Measurements from ENCODE around the gene ACTG1.

ACTG1 gene

DNA sequence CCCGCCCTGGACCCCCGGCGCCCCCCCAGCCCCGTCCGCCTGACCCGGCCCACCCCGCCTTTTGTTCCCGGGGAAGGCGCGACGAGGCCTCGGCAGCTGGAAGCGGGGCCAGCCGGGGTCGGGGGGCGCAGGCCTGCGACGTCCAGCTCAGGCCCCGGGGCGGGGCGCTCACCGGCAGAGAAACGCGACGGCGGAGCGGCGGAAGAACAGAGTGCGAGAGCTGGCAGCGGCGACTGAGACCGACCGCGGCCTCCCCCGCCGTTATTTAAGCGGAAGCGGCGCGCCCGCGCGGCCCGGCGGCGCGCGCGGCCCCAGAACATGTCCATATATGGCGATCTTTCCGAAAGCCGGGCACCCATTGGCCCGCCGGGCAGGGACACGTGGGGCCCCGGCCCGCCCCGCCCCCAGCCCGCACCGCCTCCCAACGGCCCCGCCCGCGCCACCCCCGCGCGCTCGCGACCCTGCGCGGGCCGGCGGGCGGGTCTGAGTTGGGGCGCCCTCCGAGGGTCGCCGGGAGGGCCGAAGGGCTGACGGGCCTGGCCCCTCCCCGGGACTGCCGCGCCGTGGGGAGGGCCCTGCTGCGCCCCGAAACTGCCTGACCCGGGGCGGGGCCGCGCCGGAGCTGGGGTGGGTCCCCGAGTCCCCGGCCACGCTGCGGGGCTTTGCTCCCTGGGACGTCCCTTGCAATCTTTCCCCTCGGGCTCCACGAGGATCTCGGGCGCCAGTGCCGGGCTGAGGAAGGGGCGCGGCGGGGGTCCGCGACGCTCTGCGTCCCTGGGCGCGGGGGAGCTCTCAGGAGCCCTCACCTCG, at the start of gene ACTG1:
Gene ACTG1 (minus strand): TSS at position 238 of the 810 bp plus-strand sequence. CDS start 445 bp downstream, outside the sequence.
- no peak for FAIRE-seq

DNA sequence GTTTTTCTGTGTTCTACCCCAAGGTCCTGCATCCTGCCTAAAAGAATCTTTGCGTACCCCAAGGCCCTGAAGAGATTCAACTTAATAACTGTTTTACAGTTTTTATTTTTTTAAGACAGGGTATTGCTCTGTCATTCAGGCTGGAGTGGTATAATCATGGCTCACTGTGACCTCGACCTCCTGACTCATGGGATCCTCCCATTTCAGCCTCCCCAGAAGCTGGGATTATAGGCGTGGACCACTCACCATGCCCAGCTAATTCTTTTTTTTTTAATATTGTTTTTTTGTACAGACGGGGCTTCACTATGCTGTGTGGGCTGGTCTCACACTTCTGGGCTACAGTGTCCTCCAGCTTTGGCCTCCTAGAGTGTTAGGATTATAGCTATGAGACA, 48.9 kb upstream of the ACTG1 start:
- no peak for FAIRE-seq
- DNase-seq (ENCODE audit: insufficient read length, low spot score), result no peak

More for the DNA sequence above, at the start of gene ACTG1:
- DNase-seq (ENCODE audit: insufficient read length, low spot score), result peak; percentile 88

DNA sequence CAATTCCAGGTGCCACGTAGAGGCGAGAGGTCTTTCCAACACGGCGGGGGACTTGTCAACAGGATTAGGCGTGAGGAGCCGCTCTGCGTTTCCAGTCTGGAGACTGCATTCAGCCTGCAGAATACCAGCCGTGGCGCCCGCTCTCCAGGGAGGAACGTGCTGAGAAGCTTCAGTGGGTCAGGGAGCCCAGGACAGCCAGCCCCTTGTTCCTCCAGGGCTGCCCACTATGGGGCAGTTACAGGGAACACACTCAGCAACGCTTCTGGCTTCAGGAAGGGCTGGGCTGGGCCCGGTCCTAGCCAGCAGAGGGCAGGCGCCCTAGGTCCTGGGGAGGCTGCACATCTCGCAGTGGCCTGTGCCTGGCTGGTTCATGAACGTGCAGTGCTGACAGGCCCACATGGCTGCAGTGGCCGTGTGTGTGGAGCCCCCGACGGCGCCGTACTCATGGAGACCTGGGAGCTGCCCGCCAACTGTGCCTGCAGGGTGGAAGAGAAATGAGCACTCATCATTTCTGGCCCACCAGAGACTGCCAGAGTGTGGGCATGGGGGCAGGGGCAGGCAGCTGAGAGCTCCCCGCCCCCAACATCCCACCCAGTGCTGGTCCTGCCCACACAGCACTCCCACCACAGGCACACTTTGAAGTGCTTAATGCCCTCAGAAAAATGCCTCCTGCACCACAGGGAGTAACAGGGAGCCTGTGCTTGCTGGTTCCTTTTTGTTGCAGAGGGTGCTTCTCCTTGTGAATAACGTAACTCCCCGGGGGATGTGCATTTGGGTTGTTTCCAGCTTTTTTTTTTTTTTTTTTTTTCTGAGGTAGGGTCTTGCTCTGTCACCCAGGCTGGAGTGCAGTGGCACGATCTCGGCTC, 46.6 kb upstream of the ACTG1 start:
- DNase-seq (ENCODE audit: insufficient read length, low spot score), result no peak
- FAIRE-seq, result no peak

DNA sequence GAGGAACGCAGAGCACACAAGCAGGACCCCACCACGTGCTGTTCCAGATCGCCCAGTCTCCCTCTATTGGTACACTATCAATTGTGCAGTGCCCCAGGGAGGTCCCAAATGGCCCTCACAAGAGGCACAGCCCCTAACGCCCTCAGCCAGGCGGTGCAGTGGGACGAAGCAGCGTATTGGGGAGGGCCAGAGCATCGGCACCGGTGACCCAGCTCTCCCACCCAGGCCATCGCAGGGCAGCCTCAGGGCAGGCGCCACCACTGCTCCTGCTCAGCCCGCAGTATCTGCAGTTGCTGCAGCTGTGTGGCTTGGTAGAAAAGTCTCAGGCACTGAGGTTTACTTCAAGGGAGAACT, 45.5 kb upstream of the ACTG1 start:
- no peak for DNase-seq (ENCODE audit: insufficient read length, low spot score)
- no peak for FAIRE-seq

DNA sequence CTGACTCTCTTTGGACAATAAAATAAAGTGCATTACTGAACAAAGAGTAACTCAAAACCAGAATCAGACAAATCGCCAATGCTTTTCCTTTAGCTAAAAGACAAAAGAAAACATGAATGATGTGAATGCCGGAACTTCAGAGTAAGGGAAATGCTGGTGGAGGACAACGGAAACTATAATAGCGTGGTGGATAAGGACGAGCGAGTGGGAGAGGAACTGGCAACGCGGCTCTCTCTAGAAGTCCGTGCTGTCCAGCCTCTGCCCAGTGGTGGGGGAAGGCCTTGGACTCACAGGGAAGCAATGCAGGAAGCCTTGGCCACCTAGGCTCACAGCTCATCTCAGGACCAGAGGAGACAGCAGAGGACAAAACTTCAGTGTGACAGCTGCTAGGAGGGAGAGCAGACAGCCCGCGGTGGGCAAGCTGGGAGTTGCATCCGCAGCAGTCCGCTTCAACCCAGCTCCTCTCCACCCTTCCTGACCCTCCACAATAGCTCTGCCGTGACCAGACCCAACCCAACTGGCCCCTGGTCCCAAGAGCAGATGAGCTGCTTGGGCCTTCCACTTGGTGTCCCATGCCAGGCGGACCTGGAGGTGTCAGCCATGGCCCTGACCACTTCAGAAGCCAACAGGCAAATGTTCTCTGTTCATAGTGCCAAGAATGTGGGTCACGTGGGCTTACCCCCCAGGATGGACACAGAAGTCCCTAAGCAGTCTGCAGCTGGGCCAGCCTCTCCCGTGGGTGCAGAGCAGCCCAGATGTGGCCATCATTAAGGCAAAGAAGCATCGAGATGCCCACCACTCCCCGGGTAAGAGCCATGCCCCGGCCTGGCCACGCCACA, 44.9 kb upstream of the ACTG1 start:
- FAIRE-seq (no peak), DNase-seq (ENCODE audit: insufficient read length, low spot score) (no peak)

DNA sequence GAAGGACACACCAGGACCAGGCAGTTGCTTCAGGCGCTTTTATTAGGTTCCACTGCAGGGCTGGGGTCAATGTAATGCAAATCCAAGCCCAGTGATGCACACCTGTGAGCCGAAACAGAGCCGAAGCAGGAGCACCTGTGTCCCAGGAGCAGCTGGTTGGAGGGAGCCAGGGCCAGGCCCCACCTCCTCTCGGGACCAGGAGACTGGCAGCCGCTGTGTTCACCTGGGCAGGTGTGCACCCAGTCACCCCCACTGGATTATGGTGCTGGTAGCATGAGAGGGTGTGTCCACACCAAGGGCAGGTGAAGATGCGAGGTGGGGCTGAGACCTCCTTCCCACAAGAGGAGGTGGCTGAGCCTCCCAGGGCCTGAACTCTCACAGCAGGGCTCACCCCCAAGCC, 44.3 kb upstream of the ACTG1 start:
- FAIRE-seq, result no peak
- no peak for DNase-seq (ENCODE audit: insufficient read length, low spot score)

DNA sequence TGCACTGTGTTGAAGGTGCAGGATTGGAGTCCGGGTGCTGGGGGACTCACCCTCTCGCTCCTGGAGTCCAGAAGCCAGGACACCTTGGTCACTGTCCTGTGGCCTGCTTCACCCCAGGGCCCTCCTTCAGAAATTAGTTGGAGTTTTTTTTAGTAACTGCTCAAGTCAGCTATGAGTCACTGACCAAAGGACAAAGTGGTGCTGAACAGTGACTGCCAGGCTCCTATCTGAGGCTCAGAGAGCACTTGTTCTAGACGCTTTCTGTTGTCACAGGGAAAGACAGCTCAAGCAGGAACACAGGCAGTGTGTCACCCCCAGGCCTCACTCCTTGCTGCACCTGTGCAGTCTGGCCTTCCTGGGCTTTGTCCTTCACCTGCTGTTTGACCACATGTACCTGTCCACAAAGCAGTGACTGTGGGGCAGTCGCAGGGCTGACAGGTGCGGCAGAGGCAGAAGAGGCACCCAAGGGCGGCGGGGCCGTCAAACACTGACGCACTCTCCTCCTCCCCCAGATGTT, 43.6 kb upstream of the ACTG1 start:
- FAIRE-seq, result no peak
- DNase-seq (ENCODE audit: insufficient read length, low spot score), result no peak

DNA sequence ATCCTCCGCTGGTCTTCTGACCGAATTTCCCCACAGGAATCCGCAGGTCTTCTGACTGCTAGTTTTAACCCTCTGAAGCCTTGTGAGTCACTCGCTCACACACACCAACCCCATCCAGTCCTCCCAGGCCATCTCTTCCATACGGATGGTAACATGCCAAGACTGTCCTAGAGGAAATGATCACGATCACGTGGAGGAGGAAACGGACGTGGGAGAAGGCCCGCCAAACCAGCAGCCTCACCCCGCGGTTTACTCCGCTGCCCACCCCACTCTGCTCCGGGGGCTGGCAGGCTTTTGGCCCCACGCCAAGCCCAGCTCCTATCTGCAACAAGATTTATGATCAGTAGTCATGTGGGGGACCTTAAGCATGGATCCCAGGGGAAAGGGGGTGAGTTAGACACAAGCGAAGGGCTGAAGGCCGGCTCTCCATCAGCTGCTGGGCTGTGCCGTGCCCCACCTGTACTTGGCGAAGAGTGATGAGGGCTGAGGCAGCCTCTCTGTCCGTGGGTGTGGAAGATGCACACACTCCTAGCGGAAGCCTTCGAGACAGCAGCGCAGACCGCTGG, 41.1 kb upstream of the ACTG1 start:
- peak; percentile 85 for DNase-seq (ENCODE audit: insufficient read length, low spot score)
- FAIRE-seq, result peak; percentile 33

DNA sequence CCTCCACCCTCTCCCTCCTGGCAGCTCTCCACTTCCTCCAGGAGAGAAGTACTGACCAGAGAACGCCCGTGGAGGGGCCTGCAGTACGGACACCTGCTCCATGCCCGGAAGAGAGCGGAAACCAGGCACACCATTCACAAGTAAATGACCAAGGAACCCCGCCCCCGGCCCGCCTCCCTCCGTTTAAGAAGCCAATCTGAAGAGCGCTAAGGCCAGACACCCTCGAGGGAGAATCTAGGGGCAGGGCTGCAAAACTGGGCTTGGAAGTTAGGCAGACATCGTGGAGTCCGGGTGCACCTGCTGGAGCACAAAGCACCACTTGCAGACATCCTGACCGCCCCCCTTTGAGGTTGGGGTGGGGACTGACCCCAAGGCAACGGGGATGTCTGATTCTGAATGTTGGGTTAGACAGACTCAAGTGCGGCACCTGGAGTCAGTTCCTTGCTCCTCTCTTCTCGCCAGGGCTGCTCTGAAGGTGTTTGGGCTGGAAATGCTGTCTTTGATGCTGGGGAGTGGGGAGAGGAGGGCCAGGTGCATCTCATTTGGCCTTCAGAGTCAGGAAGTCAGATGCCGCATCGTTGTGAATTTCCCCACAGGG, 40.5 kb upstream of the ACTG1 start:
- FAIRE-seq (no peak), DNase-seq (ENCODE audit: insufficient read length, low spot score) (peak; percentile 83)

DNA sequence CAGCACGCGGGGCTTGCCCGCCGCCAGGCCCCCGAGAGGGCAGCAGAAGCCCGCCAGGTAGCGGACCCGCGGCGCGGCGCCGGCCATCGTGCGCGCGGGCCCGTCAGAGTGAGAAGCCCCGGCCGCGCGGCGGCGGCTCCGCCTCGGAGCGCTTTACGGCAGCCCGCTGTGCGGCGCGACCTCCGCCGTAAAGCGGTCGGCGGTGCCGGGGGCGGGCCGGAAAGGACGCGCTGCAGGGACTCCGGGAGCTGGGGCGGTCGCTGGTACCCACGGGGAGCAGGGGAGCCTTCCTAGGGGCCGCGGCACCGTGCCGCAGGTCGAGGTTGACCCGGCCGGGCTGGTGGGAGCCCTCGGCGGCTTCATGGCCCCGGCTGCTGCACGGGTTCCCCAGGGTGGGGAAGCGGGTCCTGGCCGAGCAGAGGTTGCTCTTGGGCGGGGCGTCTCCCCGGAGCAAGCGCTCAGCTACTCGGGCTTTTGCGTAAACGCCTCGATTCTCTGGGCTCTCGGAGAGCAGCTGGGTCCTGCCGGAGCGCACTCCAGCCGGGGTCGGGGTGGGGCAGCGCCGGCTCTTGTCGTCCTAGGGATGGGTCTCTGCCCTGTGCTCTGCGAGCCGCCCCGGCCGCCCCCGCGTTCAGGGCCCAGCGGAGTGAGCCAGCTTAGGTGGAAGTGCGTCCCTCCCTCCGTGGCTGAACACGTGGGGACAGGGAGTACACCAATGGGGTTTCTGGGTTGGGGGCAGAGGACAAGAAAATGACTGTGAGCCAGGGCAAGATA, 39.8 kb upstream of the ACTG1 start, which contains the start of gene FAAP100:
Gene FAAP100 (minus strand): TSS at position 110 of the 774 bp plus-strand sequence. CDS start 23 bp downstream, at position 87.
- DNase-seq (ENCODE audit: insufficient read length, low spot score), result peak; percentile 76
- FAIRE-seq, result no peak

DNA sequence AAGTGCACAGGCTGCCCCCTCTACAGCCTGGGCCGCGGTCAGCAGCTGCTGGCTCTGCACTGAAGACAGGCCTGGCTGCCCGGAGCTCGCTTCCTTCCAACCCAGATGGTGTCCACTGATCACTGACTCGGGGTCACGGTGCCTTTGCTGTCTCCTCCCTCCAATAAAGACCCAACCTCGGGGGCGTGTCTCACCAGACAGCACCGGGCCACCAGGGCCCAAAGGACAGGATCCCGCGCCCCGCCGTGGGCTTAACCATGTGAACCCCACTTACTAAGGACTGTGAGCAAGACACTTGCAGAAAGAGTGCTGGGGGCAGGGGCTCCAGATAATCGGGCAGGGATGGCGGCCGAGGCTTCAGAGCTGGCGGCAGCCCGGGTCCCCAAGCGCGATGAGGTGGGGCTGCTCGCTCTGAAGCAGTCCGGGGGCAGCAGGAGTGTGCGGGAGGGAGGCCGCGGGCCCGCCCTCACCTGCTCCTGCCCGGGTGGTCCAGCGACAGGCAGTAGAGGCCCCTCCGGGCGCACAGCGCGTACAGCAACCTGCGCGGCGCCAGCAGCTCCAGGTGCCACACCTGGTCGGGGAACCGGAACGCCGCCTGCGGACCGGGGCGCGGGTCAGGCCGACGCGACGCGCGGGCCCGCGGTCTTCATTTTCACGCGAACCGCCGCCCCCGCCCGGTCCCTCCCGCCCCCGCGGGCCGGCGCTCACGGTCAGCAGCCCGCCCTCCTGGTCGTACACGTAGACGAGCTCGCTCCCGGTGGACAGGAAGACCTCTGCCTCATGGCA, 39.1 kb upstream of the ACTG1 start:
- no peak for FAIRE-seq
- no peak for DNase-seq (ENCODE audit: insufficient read length, low spot score)

DNA sequence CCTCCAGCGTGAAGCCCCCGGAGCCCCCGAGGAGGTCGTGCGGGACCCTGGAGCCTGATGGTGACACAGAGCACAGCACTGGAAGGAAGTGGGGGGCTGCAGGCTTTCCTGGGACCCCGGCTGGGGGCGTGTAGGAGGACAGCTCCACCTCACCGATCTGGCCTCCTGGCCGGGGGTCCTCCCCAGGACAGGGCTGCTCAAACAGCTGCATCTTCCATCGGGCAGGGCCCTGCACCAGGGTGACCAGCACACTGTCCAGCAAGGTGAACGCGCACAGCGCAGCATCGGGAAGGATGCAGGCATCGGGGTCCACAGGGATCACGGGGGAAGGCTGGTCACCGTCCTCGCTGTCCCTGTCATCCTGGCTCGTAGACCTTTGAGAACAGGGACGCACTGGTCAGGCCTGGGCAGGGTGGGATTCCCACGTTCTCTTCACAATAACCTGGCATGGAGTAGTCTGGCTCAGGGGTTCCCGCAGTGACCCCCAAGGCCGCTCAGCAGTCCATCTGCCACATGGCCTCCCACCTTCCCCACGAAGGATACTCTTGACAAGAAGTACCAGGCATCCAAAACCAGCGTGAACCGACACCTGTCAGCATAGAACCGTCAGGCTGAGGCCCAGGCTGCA, 38.3 kb upstream of the ACTG1 start:
- FAIRE-seq (no peak), DNase-seq (ENCODE audit: insufficient read length, low spot score) (no peak)

DNA sequence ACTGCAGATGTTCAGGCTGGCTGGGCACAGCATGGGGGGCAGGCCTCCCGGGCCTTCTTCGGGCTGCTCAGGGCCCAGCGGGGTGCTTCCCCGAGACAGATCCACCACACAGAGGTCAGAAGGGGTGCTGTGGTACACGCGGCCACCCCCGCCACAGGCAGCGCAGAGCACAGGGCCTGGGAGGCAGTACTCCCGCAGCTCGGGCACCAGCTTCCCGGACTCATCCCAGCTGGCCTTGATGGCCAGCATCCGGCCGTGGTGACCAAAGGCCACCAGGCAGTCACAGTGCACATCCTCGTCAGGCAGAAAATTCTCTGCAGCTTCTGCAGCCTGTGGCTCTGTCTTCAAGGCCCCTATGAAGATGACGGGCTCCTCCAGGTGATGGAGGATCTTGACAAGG, 37.7 kb upstream of the ACTG1 start:
- no peak for DNase-seq (ENCODE audit: insufficient read length, low spot score)
- no peak for FAIRE-seq

DNA sequence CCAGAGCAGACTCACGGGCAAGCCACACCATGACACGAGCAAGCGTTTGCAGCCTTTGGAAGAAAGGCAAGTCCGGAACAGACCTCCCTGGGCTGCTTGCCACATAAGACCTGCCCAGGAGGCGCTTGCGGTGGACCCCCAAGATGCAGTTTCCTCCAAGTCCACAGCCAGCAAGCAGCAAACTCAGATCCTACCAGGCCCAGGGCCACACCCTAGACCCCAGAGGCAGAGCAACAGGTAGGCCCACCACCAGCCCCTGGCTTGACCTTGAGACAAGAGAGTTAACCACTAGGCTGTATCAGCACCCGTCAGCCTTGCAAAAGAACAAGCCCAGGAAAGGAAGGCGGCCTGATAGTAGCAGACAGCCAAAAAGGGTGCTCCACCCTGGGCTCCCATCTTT, 37.2 kb upstream of the ACTG1 start:
- DNase-seq (ENCODE audit: insufficient read length, low spot score) (no peak), FAIRE-seq (no peak)

DNA sequence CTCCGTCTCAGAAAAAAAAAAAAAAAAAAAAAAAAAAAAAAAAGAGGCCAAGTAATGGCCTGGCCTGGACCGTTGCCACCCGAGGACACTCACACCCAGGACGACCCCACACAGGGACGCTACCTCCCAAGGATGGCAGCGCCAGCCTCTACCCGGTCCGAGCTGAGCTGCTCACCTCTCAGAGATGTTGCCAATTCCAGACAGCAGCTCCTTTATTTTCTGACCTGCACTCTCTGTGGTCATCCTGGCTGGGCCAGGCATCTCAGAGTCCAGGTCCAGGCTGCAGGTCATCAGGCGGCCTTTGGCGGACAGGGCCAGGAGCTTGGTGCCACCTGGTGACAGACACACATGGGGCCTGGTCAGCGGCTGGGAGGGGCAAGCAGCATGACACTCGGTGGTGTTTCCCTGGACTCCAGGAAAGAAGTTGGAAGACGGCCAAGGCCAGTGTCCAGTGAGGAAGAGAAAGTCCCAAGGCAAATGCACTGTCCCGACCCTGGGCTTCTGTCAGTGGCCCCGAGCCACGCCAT, 36.5 kb upstream of the ACTG1 start:
- no peak for FAIRE-seq
- DNase-seq (ENCODE audit: insufficient read length, low spot score), result no peak

DNA sequence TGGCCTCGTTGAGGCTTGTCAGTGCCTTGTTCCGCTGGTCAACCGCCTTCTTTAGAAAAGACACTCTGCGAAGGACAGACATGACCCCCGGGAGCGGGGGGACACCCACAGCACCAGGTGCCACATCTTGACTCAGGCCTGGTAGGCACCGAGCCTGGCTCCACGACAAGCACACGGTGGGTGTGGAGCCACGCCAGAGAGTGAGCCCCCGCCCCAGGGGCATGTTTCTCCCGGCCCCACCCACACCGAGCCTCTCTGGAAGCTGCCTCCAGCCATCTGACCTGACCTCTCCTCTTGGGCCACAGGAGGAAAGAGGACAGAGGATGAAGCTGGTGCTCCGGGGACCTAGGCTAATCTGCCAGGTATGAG, 35.0 kb upstream of the ACTG1 start:
- DNase-seq (ENCODE audit: insufficient read length, low spot score) (no peak), FAIRE-seq (no peak)

DNA sequence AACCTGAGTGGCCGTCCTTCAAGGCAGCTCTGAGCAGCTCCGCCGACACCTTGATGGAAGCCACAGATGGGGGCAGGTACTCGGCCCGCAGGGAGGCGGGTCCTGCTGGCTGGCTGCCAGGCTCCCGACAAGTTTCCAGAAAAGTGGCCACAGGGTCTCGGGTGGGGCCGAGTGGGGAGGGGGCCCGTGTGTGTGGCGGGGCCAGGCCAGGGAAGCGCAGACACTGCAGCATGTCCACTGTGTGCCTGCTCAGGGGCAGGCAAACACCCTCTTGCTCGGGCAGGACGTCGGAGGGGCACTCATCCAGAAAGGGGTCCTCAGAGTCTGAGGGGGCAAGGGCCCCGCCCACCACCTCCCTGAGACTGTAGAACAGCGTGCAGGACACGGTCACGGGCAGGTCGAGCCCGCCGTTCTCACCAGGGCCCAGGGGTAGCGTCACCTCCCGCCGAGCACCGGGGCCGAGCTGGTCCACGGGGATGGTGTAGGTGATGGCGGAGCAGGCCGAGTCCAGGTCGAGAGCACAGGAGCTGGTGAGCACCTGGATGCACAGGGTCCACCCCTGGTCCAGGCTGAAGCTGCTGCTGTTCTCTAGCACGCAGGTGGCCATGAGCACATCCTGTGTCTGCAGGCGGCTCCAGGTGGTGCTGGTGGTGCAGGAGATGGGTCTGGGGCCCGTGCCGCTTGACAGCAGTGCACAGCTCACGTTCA, 34.5 kb upstream of the ACTG1 start:
- DNase-seq (ENCODE audit: insufficient read length, low spot score), result no peak
- FAIRE-seq, result no peak

All from HTR-8/SVneo (cell line).